ENCODE data around the gene CACNA1A.
"Not testable (repeated sequence)": the region's sequence is repeated elsewhere in the genome, so short reads cannot be mapped to it uniquely, and the experiment has no call there.

CACNA1A gene

DNA sequence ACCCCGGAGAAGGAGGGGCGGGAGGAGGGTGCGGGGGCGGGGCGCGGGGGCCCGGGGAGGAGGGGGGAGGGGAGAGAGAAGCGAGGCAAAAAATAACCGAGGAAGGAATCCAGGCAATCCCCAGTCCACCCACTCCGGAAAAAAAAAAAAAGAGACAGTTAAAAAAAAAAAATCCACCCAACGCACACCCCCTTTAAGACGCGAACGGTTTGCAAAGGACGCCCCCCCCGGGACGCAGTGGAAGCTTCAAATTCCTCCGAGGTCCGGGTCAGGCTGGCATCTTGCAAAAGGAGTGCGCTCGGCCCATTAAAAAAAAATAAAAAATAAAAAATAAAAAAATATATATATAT is at the start of gene CACNA1A:
CACNA1A (minus strand) TSS at position 9 of the 350 bp plus-strand sequence. CDS start 255 bp downstream, outside the sequence.
- DNase-seq, result no peak

- DNase-seq, result no peak
These were observed 48.4 kb upstream of the CACNA1A start for GRCh38 chr19:13554506-13555240.

DNA sequence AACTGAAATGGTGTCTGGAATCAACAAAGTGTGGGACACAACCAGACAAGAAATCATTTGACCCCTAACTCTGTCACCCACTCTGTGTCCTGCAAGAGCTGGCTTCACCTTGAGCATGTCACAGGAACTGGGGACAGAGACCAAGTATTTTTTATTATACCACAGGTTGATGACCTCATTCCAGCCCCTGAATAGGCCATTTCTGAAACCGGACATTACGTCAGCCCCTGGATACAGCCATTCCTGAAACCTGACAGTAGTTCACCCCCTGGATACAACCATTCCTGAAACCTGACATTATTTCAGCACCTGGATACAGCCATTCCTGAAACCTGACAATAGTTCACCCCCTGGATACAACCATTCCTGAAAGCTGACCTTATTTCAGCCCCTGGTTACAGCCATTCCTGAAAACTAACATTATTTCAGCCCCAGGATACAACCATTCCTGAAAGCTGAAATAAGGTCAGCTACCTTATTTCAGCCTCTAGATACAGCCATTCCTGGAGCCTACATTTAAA is 47.7 kb upstream of the CACNA1A start:
- no peak for DNase-seq

- no peak for DNase-seq
These were observed 41.9 kb upstream of the CACNA1A start for GRCh38 chr19:13548131-13548530.

DNA sequence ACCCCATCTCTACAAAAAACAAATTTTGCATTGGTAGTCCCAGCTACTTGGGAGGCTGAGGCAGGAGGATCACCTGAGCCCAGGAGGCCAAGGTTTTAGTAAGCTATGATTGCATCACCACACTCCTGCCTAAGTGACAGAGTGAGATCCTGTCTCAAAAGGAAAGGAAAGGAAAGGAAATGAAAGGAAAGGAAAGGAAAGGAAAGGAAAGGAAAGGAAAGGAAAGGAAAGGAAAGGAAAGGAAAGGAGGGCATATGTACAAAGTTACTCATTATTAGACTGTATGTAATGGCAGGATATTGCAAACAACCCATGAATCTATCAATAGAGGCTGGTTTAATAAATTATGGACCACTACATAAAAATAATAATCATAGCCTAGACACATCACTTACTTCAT is 40.8 kb upstream of the CACNA1A start:
- DNase-seq, result no peak

- DNase-seq, result no peak
These were observed 38.1 kb upstream of the CACNA1A start for GRCh38 chr19:13544423-13544822.

DNA sequence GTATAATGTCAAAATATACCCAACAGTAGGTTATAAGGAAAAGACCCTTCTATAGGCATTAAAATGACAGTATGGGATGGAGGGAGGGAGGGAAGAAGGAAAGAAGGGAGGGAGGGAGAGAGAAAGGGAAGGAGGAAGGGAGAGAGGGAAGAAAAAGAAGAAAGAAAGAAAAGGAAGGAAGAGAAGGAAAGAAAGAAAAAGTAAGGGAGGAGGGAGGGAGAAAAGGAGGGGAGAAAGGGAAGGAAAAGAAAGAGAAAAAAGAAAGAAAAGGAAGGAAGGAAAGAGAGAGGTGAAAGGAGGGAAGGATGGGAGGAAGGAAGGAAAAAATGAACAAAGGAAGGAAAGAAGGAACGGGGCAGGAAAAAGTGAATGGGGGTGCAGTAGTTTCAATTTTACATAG is 35.3 kb upstream of the CACNA1A start:
- DNase-seq, result no peak

GRCh38 chr19:13539332-13539731 is 33.1 kb upstream of the CACNA1A start:
- no peak for DNase-seq

DNA sequence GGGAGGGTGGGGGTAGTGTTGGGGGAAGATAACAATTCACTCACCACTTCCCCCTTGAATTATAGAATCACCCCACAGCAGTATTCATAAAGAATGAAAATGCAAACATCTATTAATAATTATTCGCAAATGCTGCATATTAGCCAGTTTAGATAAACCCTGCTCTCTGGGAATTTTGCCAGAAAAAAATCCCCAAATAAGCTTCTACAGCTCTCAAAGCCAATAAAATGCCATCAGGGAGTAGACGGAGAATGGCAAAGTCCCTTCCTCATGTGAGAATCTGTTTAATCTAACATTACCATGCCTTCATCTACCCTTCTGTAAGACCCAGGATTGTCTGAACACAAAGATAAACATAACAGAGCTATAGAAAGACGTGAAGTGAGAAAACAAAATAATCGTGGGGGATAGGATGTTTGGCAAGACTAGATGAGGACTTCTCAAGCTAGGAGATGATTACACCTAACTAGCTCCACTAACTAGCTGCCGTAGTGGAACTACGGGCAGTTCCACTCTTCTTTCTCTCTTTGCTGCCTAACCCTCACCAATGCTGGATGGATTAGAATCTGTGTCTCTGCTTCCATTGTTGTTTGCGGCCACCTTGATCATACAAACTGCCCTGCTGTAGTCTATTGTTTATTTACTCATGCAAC is 32.4 kb upstream of the CACNA1A start:
- no peak for DNase-seq

- no peak for DNase-seq
These were observed 31.2 kb upstream of the CACNA1A start for GRCh38 chr19:13537454-13537853.

- DNase-seq, result no peak
These were observed 24.4 kb upstream of the CACNA1A start for GRCh38 chr19:13530720-13531119.

- DNase-seq, result not testable (repeated sequence)
These were observed 23.4 kb upstream of the CACNA1A start for GRCh38 chr19:13529721-13530120.

DNA sequence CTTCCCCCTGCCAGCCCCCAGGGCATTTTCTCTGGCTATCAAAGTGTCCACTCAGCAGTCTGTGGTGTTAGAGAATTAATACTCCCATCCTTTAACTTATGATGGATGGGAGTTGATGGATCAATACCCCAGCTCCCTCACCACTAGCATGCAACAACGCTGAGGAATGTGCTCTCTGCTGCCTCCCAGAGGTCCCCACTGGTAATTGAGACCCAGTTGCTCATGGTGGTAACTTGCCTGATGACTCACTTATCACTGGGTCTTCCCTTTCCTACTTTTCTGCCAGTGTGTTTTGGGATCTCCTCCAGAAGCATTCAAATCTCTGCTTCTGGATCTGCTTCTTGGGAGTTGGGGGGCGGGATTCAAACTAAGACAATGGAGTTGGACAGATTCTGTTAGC is 20.3 kb upstream of the CACNA1A start:
- no peak for DNase-seq

- DNase-seq, result no peak
These were observed 14.8 kb upstream of the CACNA1A start for GRCh38 chr19:13521066-13521465.

DNA sequence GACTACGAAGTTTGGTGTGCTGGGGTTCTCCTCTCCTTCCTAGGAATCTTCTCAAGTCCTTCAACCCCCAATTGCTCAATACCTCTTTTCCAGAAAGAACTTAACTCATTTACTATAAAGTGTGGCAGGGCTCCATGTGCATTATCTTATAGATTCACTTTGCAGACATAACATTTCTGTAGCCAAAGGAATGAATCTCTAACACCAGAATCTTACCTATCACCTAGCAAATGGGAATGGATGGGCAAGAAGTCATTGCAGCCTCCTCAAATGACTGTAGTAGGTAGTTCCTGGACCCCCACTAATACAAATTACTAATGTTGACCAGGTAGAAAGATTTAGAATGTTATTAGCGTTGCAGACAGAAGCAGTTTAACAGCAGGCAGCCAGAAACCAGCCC is 5.7 kb upstream of the CACNA1A start:
- DNase-seq, result no peak

GRCh38 chr19:13507053-13507611 is 853 bp upstream of the CACNA1A start:
- no peak for DNase-seq

DNA sequence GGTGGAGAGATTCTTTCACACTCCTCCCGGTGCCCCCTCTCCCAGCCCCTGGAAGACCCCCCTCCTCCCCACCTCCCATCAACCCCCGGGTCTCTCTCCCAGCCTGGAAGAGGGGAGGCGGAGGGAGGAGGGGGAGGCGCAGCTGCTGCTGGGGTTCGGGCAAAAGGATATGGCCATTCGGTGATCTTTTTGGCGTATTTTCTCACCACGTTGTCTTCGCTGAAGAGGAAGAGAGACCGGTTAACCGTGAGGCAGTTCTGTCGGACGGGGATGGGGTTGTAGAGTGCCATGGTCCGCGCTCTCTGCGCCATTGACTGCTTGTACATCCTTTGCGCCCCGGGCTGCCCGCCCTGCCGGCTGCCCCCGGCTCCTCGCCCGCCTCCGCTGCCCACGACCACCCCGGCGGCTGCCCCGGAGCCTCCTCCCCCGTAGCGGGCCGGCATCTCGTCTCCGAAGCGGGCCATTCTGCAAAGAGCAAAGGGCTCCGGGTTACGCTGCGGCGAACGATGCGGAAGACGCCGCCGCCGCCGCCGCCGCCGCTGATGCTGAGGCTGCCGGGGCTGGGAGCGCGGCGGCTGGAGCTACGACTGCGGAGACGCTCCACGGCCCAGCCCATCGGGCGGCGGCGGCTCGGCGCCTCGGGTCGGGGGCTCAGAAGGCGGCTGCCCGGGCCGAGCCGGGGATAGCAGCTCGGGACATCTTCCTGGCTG is 363 bp downstream of the CACNA1A start:
- DNase-seq, result no peak

GRCh38 chr19:13505164-13505695 is 1.0 kb downstream of the CACNA1A start:
- DNase-seq, result no peak

DNA sequence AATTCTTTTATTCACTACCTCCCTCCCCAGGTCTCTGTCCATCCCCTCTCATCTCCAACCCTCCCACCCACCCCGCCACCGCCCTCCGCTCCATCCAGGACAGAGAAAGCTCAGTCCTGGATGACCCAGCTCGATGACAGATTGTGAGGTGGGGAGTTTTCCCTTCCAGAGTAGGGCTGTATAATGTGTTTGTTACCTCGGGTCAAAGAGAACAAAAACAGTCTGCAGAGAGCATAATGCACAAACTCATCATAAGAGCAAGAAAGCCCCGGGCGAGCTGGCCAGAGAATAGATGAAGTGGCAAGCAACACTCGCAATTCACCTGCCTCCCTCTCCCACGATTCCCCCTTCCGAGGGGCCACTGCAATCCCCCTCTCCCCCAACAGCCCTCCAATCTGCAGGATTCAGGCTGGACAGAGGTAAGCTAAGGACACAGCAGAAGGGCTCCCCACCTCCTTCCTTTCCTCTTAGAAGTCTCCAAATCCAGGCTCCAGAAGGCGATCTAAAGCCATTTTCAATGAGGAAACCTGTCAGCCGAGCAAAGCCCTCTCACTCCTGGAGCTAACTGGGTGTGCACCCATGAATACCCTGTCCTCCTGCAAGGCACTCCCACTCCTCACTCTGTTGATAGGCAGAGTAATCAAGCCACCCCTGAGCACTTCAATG is 2.6 kb downstream of the CACNA1A start:
- no peak for DNase-seq

DNA sequence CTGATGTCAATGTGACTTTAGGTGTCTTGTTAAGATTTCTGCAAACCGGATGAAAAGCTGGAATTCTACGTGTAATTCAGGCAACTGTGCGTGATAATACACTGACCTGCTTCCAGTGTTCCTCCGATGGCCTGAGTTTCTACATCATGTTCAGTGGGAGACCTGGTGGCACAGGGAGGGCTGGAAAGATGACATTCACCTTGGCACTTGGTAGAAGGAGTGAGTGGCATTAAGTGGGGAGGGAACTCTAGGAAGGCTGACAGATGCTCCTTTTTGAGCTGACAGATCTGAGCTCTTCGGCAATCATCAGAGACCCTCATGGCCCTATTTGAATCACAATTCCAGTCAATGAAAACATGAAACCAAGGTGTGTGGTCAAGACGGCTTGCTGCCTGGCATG is 4.0 kb downstream of the CACNA1A start:
- no peak for DNase-seq

GRCh38 chr19:13499692-13500091 is 6.6 kb downstream of the CACNA1A start:
- DNase-seq, result no peak

GRCh38 chr19:13493516-13494310 is 12.6 kb downstream of the CACNA1A start:
- no peak for DNase-seq
